HT1080 (cell line): ENCODE data around the gene DCHS1. TPM values are rescaled to one million over a fixed set of nuclear protein-coding genes. Genes with fewer than 3 reads are reported as not detected.
"Not testable (repeated sequence)": the region's sequence is repeated elsewhere in the genome, so short reads cannot be mapped to it uniquely, and the experiment has no call there.

ENCODE experiments used
- DNase-seq: peaks from one replicate; pipeline ENCODE4 v3.0.0-alpha.2; 2015; ENCODE audit warnings: low read depth
- polyA plus RNA-seq, 2 experiments: library from polyadenylated mRNA; depleted of rRNA; stranded (reverse); fragments of >200 nt; gene quantifications; 2 replicates each; pipeline ENCODE4 v1.2.3, GENCODE V29; 2015
- total RNA-seq: library from RNA; depleted of rRNA; stranded (reverse); fragments of >200 nt; shearing (Covaris generic); gene quantifications from 2 replicates; pipeline ENCODE4 v1.2.3, GENCODE V29; 2014; rRNA removed

DCHS1 gene
- 0.57 and 0.66 TPM in 2 replicates for total RNA-seq
- 0.28 and 0.34 TPM in 2 replicates for polyA plus RNA-seq (2015; cell fraction: cytosol; rRNA removed)
- 1.1 and 1.2 TPM in 2 replicates for polyA plus RNA-seq (2015; cell fraction: nucleus; rRNA removed)

GRCh38 chr11:6655790-6656583 is at the start of gene DCHS1:
Gene DCHS1, minus strand, starts transcription at chr11:6655809. Its CDS starts 14,196 bp downstream, at chr11:6641613.
- no peak for DNase-seq

- peak; percentile 66 for DNase-seq
Observed at GRCh38 chr11:6703247-6704063, 47.8 kb upstream of the DCHS1 start.

- DNase-seq, result not testable (repeated sequence)
Observed at GRCh38 chr11:6701955-6702354, 46.3 kb upstream of the DCHS1 start.

- DNase-seq, result peak; percentile 77
Observed at GRCh38 chr11:6695377-6695776, 39.8 kb upstream of the DCHS1 start.

- no peak for DNase-seq
Observed at GRCh38 chr11:6694229-6694535, 38.6 kb upstream of the DCHS1 start.

GRCh38 chr11:6693342-6694228 is 38.0 kb upstream of the DCHS1 start:
- peak; percentile 86 for DNase-seq

- no peak for DNase-seq
Observed at GRCh38 chr11:6692128-6692527, 36.5 kb upstream of the DCHS1 start.

- DNase-seq, result not testable (repeated sequence)
Observed at GRCh38 chr11:6690431-6691132, 35.0 kb upstream of the DCHS1 start.

- no peak for DNase-seq
Observed at GRCh38 chr11:6687876-6688275, 32.3 kb upstream of the DCHS1 start.

- no peak for DNase-seq
Observed at GRCh38 chr11:6686006-6686405, 30.4 kb upstream of the DCHS1 start.

GRCh38 chr11:6684068-6684467 is 28.5 kb upstream of the DCHS1 start:
- DNase-seq, result not testable (repeated sequence)

- DNase-seq, result peak; percentile 98
Observed at GRCh38 chr11:6682936-6683861, 27.6 kb upstream of the DCHS1 start, which contains the start of gene MRPL17. Gene MRPL17, minus strand, starts transcription at chr11:6683340. Its CDS starts 44 bp downstream, at chr11:6683296.

- DNase-seq, result no peak
Observed at GRCh38 chr11:6682591-6682935, 27.0 kb upstream of the DCHS1 start.

GRCh38 chr11:6681949-6682348 is 26.3 kb upstream of the DCHS1 start:
- DNase-seq, result peak; percentile 9

- no peak for DNase-seq
Observed at GRCh38 chr11:6681505-6681904, 25.9 kb upstream of the DCHS1 start.

- DNase-seq, result no peak
Observed at GRCh38 chr11:6677018-6677417, 21.4 kb upstream of the DCHS1 start.

- DNase-seq, result no peak
Observed at GRCh38 chr11:6674862-6675261, 19.3 kb upstream of the DCHS1 start.

GRCh38 chr11:6674219-6674597 is 18.6 kb upstream of the DCHS1 start:
- DNase-seq, result no peak

- no peak for DNase-seq
Observed at GRCh38 chr11:6673523-6674218, 18.1 kb upstream of the DCHS1 start.
